Esophagus muscularis mucosa (tissue), 4 donors: ENCODE results near the gene CTIF.

ENCODE experiments used
- EP300 ChIP-seq: sonication (generic); formaldehyde crosslinking; IDR thresholded peaks from one replicate; pipeline ENCODE4 v1.6.1; 2017; ENCODE audit warnings: antibody characterized with exemption
- POLR2A ChIP-seq: fragments of 450-650 bp; IDR thresholded peaks from one replicate; pipeline ENCODE4 v1.6.1; 2017; ENCODE audit warnings: antibody characterized with exemption, moderate library complexity, mild to moderate bottlenecking, low read depth
- POLR2AphosphoS5 ChIP-seq, 2 donors: sonication (generic); formaldehyde crosslinking; IDR thresholded peaks; one replicate each; pipeline ENCODE4 v1.6.1; 2017; ENCODE audit warnings: antibody characterized with exemption in 2 of 2
- TF ChIP-seq, protein P1 (sequence below), 3 experiments: fragments of 200-600 bp in 2 of 3; fragments of 450-650 bp in 1 of 3; sonication (generic) in 2 of 3; IDR thresholded peaks; one replicate each; pipeline ENCODE4 v1.5.1; 2017 to 2019; ENCODE audit warnings: antibody characterized with exemption in 3 of 3, mild to moderate bottlenecking in 2 of 3, moderate library complexity in 1 of 3

DNA sequence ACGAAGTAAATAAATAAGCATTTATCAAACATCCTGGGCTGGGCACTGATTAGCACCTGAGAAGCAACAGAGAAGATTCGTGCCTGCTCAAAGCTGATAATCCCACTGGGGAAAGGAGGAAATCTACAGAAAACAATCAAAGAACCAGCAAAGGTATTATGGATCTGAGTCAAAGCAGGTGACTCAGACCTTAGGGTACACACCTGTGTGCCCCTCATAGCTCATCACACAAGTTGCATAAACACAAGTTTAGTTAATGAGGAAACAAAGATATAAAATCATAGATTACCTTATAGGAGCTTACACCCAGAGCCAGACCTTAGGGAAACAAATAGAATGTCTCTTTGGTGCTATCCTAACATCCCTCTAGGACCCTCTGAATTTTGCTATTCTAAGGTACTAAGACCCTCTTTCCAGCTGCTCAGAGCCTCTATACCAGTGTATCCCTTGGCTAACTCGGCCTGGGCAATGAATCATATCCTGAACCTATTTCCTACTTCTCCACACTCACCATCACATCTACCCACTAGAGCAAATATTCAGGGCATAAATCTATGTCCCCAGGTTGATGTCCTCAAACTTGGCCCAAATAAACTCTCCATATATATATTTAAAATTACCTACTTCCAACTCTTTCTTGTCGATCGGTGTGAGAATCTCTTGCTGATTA lies 19.3 kb upstream of the CTIF start:
- TF ChIP-seq, protein P1, sequence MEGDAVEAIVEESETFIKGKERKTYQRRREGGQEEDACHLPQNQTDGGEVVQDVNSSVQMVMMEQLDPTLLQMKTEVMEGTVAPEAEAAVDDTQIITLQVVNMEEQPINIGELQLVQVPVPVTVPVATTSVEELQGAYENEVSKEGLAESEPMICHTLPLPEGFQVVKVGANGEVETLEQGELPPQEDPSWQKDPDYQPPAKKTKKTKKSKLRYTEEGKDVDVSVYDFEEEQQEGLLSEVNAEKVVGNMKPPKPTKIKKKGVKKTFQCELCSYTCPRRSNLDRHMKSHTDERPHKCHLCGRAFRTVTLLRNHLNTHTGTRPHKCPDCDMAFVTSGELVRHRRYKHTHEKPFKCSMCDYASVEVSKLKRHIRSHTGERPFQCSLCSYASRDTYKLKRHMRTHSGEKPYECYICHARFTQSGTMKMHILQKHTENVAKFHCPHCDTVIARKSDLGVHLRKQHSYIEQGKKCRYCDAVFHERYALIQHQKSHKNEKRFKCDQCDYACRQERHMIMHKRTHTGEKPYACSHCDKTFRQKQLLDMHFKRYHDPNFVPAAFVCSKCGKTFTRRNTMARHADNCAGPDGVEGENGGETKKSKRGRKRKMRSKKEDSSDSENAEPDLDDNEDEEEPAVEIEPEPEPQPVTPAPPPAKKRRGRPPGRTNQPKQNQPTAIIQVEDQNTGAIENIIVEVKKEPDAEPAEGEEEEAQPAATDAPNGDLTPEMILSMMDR (IDR thresholded peaks at IDR 0.05): no peak
- no peak for TF ChIP-seq POLR2AphosphoS5 (IDR thresholded peaks at IDR 0.05)
- TF ChIP-seq POLR2A: no peak
- no peak for TF ChIP-seq EP300
